Stimulated activated CD8-positive, alpha-beta memory T cell treated with anti-CD3 and anti-CD28 coated beads, Interleukin-4, amount 100 ng/mL, for 24 hours (primary cell): ENCODE measurements around the gene TEX2.

Experiments
- DNase-seq: peaks from one replicate; pipeline ENCODE4 v3.0.0-alpha.2; 2020; ENCODE audit warnings: low read depth

TEX2 gene

DNA sequence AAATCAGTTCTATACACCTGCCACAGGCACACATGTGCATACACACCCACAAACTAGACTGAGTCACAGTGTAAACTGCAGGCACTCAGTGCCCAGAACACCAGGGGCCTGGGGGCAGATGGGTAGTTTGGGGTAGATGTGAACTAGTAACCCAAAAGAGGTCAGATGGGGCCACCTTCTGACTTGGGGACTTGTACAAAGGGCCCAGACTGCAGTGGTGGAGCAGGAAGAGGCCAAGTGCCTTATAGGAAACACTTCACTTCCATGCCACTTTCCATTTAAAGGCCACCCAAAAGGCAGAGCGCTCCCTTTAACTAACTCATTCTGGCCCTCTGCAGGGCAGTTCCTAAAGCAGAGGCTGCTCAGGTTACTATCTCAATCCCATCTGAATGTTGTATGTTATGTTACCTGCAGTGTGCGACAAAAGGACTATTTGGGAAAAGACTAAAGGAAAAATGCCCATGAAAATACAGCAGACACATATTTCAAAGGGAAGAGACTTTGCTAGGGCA, 105.3 kb downstream of the TEX2 start:
- no peak for DNase-seq

DNA sequence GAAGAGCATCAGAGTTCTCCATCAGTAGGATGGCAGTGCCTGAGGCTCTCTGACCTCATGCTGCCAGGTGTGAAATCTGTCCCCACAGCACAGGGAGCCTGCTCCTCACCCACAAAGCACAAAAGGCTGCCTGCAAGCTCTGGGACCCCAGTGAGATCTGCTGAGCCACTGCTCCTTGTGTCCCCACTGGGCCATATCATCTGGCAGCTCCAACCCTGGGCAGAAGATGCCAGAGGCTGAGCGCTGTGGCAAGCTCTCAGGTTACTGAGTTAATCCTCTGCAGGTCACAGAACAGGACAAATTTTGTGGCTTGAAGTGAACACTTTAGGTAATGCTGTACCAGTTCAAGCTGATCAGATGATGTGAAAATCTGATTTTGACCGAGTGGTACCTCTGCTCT, 106.4 kb downstream of the TEX2 start:
- no peak for DNase-seq

- DNase-seq, result no peak
These were observed 107.1 kb downstream of the TEX2 start for GRCh38 chr17:64155751-64156544.

DNA sequence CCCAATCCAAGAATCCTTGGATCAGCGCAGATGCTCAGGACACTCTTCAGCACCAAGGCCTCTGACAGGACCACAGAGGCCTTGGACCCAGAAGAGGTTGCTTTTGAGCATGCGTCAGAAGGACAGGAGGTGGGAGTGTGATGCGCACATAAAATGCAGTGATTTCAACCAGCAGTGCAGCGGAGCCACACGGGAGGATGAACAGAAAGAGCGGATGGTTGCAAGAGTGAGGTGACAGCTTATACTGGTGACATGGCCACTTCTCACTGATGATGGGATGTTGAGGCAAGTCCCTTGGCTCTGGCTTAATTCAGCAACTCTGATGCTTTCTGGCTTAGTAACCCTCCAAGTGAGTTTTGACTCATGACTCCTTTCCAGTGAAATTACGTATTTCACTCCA, 107.9 kb downstream of the TEX2 start:
- no peak for DNase-seq

GRCh38 chr17:64154717-64155116, 108.3 kb downstream of the TEX2 start:
- DNase-seq, result no peak

DNA sequence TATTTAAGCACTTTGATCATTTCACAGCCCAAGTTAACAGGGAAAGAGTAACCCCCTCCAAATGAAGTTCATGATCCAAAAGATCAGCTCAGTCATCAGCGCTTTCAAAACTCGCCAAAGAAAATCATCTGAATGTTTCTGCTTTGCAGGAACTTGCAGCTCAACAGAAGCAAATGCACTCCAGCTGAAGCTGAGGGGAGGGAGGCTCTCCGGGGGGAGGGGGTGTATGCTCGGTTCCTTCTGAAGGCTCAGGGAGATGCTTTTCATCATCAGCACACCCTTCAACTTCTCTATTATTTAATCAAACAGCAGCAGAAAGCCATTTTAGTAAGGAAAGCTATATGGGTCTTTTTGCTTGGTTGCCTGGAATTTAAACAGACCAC, 108.8 kb downstream of the TEX2 start:
- DNase-seq, result no peak

DNA sequence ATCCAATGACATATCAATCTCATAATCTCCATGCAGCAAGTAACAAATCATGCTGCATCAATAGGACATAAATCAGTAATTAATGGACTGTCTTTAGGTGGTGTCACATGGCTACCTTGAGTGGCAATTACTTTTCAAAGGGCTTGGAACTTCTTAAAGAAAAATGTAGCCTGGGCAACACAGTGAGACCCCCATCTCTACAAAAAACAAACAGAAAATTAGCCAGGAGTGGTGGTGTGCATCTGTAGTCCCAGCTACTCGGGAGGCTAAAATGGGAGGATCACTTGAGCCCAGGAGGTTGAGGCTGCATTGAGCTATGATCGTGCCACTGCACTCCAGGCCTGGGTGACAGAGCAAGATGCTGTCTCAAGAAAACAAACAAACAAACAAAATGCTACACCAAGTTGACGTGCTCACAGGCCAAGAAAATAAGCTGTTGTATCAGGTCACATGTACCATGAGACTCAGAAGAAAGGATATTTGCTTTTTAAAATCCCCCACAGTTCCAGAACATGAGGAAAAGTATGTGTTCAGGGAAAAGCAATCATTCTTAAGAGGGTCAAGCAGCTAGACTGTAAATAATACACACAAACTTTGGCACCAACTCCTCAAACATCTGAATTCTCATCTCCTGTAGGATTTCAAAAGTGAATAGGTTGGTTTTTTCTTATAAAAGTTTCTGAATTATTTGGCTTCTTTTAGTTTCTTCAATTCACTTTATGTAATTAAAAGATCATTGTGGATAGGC, 109.3 kb downstream of the TEX2 start:
- DNase-seq, result no peak

DNA sequence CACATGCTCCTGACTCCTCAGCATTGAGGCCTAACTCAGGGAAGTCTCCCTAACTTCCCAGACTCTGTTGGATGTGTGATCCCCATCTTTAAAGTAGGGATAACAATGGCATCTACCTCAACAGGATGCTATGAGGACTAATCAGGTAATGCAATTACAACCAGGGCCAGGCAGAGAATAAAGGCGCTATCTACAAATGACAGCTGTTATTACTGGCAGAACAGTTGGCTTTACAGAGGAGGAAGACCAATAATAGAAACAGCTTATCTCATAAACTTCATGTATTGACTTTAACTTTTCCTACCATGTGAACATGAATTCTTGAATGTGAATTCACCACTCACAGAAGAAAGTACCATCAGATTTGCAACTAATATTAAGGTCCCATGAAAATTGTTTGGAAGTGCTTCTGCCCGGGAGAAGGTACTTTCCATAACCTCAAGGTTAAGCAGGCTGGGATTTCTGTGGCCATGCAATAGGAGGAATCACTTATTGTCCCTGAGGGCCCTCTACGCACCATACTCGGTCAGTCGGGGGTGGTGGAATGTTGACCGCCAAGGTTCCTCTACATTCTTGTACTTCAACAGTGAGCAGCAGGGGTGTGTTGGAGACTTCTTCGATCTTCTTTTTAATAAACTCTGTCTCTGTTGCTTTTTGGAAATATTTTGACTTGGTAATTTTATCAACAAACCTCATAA, 110.5 kb downstream of the TEX2 start:
- no peak for DNase-seq

GRCh38 chr17:64151016-64151368, 112.1 kb downstream of the TEX2 start:
- no peak for DNase-seq

GRCh38 chr17:64150237-64151015, 112.6 kb downstream of the TEX2 start:
- DNase-seq, result no peak

GRCh38 chr17:64149196-64149595, 113.9 kb downstream of the TEX2 start:
- no peak for DNase-seq

DNA sequence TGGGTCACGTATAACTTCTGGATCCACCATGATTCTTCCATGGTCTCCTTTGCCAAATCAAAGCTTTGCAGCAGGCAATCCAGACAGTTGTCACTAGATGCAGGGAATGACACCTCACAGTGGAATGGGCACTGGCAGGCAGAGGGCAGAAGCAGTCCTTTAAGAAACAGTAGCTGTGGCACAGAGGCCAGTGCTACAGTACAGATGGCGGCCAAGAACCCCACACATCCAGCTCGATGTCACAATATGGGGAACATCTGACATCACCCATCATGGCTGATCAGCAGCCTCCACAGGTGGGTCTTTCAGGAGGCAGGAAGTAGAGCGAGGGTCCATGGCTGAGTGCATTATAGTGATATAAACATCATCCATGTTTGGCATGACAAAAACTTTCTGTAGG, 114.4 kb downstream of the TEX2 start:
- no peak for DNase-seq

DNA sequence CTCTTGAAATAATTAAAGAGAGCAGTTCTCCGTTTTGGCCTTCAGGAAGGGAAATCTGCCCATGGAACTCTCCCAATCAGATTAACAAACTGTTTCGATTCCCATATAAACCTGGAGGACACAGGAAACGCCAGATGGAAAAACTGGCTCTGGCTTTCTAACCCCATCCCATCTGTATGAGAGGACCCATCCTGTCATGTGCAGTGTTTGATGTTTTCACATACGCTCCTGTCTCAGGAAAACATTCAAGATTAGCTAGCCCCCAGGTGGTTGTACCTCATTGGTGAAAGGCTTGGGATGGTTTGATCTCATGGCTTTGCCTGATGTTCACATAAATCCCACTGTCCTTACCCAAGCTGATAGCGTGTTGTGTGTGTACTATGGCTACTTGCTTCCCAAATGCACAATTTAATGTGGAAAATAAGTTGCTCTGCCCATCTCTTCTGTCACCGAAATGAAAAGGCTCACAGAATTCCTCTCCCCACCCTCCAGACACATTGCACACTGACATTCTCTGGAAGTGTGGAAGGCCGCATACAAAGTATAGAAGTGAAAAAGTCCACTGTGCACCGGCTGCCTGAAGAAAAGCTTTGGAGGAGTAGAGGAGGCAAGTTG, 114.9 kb downstream of the TEX2 start:
- DNase-seq, result no peak

DNA sequence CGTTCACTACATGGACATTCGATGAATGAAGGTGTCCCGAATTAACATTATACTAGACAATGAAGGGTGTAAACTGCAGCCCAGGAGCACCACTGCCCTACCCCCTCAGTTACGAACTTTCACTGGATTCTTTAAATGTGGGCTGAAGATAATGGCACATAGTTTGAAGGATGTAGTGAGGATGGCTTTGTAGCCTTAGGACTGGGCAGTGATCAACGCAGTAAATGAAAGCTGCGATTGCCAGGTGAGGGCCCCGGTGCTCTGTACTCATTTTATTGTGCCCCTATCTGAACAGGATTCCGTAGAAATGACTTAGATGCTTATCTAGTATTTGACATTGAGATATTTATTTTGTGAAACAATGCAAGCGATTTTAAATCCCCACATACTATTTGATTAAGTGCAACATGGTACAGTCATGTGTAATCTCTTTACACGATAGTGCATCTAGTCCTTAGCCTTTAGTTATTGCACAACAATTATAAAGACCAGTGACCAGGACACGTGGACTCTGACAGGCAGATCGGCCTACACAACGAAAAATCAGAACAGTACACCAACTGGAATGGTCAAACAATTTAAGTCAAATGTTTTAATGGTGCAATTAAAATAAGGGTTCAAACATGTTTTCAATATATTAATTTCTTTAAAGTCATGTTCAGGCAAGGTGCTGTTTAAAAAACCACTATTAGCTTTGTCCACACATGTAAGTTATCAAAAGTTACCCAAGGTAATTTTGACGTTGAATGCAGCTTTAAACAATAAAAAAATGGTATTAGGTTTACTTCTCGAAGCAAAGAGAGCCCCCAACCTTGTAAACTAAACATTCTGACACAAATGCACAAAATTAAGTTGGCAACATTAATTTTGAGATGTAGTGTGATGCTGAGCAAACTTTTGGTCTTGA, 115.7 kb downstream of the TEX2 start:
- DNase-seq, result no peak

- peak; percentile 25 for DNase-seq
These were observed 116.5 kb downstream of the TEX2 start for GRCh38 chr17:64146418-64147109.

DNA sequence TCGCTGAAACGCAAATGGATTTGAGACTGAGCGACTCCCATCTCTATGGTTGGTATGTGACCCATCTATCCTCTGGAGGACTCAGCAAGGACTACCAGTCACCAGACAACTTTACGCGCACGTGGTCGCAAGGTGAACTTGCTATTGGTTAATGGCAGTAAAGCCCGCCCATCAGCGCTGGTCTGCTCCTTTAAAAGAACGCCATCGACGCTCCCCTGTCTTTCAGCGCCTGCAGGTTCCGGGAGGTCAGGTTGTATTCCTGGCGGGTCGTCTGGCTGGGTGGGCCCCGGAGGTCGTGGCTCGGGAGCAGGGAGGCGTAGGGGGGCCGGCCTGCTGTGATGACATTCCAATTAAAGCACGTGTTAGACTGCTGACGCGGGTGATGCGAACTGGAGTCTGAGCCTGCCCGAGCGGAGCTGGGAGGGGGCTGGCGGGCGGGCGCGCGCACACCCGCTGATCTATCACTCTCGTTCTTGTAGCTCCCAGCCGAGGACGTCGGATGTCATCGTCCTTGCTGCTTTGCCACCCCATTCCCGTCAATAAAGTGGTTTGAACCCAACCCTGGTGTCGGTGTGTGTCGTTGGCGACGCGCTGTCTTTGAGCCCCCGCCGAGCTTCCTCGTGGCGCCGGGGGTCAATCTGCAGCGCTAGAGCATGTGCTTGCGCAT, 117.2 kb downstream of the TEX2 start:
- peak; percentile 86 for DNase-seq

DNA sequence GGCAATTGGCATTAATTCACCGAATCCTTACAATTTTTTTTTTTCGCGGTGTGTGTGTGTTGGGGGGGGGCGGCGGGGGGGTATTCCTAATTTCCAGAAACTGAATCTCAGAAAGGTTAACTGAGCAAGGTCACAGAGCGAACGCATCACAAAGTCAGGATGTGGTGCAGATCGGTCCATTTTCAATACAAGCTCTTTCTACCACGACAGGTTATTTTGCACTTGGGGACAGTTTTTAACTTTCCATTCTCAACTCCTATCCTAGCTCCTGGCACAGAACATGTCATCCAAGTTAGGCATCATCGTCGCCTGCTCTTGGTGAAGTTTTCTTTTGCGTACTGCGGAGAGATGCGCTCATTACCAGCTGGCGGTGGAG, 117.7 kb downstream of the TEX2 start:
- no peak for DNase-seq

- no peak for DNase-seq
These were observed 123.5 kb downstream of the TEX2 start for GRCh38 chr17:64139542-64139941.

- DNase-seq, result no peak
These were observed 124.6 kb downstream of the TEX2 start for GRCh38 chr17:64138441-64138840.
